Measurements from ENCODE around the gene STAG1.
"Not testable (repeated sequence)": the region's sequence is repeated elsewhere in the genome, so short reads cannot be mapped to it uniquely, and the experiment has no call there.

The STAG1 gene

GRCh38 chr3:136745916-136746315 lies 6.3 kb downstream of the STAG1 start:
- H3K27ac ChIP-seq (ENCODE audit: low read length), result no peak overlapping the region
- H3K9me3 ChIP-seq (ENCODE audit: control insufficient read depth, insufficient read depth, low read length), result no peaks in the 10 kb centered on the region
- H3K4me1 ChIP-seq (ENCODE audit: control insufficient read depth, insufficient read depth, low read length), result no peaks in the 10 kb centered on the region
- H3K27me3 ChIP-seq (ENCODE audit: control insufficient read depth, insufficient read depth, low read length), result no peaks in the 10 kb centered on the region
- no peaks in the 10 kb centered on the region for H3K36me3 ChIP-seq (ENCODE audit: control insufficient read depth, insufficient read depth, low read length)
- no peak overlapping the region for H3K4me3 ChIP-seq (ENCODE audit: low read length)
- no peak for DNase-seq (ENCODE audit: low read depth, low spot score)

DNA sequence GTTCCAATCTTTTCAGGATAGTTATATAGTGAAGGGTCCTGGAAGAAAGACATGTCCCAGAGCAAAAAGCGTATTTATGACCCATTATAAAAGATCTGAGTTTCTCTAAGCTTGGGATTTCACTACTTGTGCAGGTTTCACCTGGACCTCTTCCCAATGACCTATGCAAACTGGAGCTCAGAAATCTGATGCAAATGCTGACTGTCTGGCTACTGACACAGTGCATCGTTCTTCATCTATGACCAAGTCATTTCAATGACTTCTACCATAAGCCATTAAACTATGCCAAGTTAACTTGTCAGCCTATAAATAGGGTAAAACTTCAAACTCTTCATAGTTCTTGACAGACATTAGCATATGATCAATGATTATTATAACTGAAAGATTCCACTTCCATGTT lies 11.1 kb downstream of the STAG1 start:
- Histone ChIP-seq H3K36me3 (ENCODE audit: control insufficient read depth, insufficient read depth, low read length) (no peaks in the 10 kb centered on the region), H3K27ac (ENCODE audit: low read length) (no peak overlapping the region), H3K4me3 (ENCODE audit: low read length) (no peak overlapping the region), H3K4me1 (ENCODE audit: control insufficient read depth, insufficient read depth, low read length) (no peaks in the 10 kb centered on the region), H3K9me3 (ENCODE audit: control insufficient read depth, insufficient read depth, low read length) (no peaks in the 10 kb centered on the region), H3K27me3 (ENCODE audit: control insufficient read depth, insufficient read depth, low read length) (no peaks in the 10 kb centered on the region)
- WGBS (ENCODE audit: insufficient coverage, insufficient read length), result no CpG with 5 or more reads among the region's 2 CpGs
- DNase-seq (ENCODE audit: low read depth, low spot score), result no peak

DNA sequence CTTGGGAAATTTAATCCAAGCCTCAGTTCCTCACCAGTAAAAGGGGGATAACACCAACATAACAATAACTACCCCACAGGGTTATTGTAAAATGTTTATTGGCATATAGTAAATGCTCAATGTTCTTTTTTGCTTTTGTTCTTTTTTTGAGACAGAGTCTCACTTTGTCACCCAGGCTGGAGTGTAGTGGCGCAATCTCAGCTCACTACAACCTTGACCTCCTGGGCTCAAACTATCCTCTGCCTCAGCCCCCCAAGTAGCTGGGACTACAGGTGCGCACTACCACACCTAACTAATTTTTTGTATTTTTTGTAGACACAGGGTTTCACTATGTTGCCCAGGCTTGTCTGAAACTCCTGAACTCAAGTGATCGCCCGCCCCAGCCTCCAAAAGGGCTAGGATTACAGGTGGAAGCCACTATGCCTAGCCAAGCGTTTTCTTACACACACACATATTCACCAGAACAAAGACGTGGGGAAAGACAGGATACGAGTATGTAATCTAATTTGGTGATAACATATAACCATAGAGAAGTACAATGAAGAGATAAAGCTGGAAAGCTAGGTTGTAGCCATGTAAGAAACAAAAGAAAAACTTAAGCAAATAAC lies 11.7 kb downstream of the STAG1 start:
- Histone ChIP-seq H3K27me3 (ENCODE audit: control insufficient read depth, insufficient read depth, low read length) (no peaks in the 10 kb centered on the region), H3K4me3 (ENCODE audit: low read length) (no peak overlapping the region)
- no CpG with 5 or more reads among the region's 7 CpGs for WGBS (ENCODE audit: insufficient coverage, insufficient read length)

DNA sequence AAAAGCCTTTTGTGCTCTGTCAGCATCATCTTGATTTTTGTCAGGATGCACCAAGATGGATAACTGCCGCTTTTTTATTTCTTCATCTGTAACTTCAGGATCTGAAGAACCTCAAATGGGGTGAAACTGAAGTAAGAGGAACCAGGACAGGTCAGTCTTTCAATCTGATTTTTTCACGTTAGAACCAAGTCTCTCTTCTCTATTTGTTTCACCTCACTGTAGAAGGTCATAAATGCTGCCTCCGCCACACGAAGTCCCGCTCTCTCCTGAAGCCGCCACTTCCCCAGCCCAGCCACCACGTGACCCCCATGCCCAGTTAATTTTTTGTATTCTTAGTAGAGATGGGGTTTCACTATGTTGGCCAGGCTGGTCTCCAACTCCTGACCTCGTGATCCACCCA lies 15.2 kb downstream of the STAG1 start:
- not testable (repeated sequence) for H3K4me3 ChIP-seq (ENCODE audit: low read length); H3K27me3 ChIP-seq (ENCODE audit: control insufficient read depth, insufficient read depth, low read length); H3K4me1 ChIP-seq (ENCODE audit: control insufficient read depth, insufficient read depth, low read length); H3K27ac ChIP-seq (ENCODE audit: low read length); DNase-seq (ENCODE audit: low read depth, low spot score); H3K36me3 ChIP-seq (ENCODE audit: control insufficient read depth, insufficient read depth, low read length); H3K9me3 ChIP-seq (ENCODE audit: control insufficient read depth, insufficient read depth, low read length)
- no CpG with 5 or more reads among the region's 8 CpGs for WGBS (ENCODE audit: insufficient coverage, insufficient read length)

More for the DNA sequence above, 11.7 kb downstream of the STAG1 start:
- DNase-seq (ENCODE audit: low read depth, low spot score), result no peak
- H3K9me3 ChIP-seq (ENCODE audit: control insufficient read depth, insufficient read depth, low read length), result no peaks in the 10 kb centered on the region
- H3K36me3 ChIP-seq (ENCODE audit: control insufficient read depth, insufficient read depth, low read length), result no peaks in the 10 kb centered on the region
- H3K27ac ChIP-seq (ENCODE audit: low read length), result no peak overlapping the region
- no peaks in the 10 kb centered on the region for H3K4me1 ChIP-seq (ENCODE audit: control insufficient read depth, insufficient read depth, low read length)

- Histone ChIP-seq H3K4me1 (ENCODE audit: control insufficient read depth, insufficient read depth, low read length) (no peaks in the 10 kb centered on the region; the same call in 1 of the 2 replicates), H3K27ac (ENCODE audit: low read length) (no peak overlapping the region), H3K4me3 (ENCODE audit: low read length) (no peak overlapping the region), H3K27me3 (ENCODE audit: control insufficient read depth, insufficient read depth, low read length) (no peaks in the 10 kb centered on the region), H3K9me3 (ENCODE audit: control insufficient read depth, insufficient read depth, low read length) (no peaks in the 10 kb centered on the region), H3K36me3 (ENCODE audit: control insufficient read depth, insufficient read depth, low read length) (no peaks in the 10 kb centered on the region)
- DNase-seq (ENCODE audit: low read depth, low spot score), result no peak
- whole genome bisulfite sequencing (ENCODE audit: insufficient coverage, insufficient read length), result no CpG with 5 or more reads among the region's 3 CpGs
Measured at GRCh38 chr3:136735103-136735502, 17.1 kb downstream of the STAG1 start.

DNA sequence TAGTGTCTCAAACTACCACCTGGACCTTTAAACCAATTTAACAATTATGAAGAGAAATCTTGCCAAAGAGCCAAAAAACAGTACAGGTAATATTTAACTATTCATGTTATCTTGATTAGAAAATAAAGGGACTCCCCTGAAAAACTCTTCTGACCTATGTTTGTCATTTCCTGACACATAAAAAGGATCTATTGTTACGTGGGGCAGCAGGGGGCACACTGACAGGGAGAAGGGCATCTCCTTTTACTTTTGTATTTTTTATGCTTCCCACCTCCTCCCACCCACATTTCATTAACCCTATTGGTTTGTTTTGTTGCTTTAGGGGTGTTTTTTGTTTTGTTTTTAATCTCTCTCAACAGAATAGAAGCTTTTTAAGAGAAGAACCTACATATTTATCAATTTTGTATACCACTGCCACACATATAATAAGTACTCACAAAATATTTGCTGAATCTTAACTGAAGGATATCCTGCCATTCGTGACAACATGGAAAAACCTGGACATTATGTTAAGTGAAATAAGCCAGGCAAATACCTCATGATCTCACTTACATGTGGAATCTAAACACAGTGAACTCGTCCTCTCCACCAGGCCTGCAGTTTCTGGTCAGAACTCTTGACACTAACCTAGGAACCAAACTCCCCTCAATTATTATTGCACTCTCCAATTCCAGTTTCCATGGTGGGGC lies 17.7 kb downstream of the STAG1 start:
- Histone ChIP-seq H3K4me3 (ENCODE audit: low read length) (no peak overlapping the region), H3K27ac (ENCODE audit: low read length) (no peak overlapping the region), H3K36me3 (ENCODE audit: control insufficient read depth, insufficient read depth, low read length) (no peaks in the 10 kb centered on the region), H3K4me1 (ENCODE audit: control insufficient read depth, insufficient read depth, low read length) (no peaks in the 10 kb centered on the region; the same call in 1 of the 2 replicates), H3K27me3 (ENCODE audit: control insufficient read depth, insufficient read depth, low read length) (no peaks in the 10 kb centered on the region), H3K9me3 (ENCODE audit: control insufficient read depth, insufficient read depth, low read length) (no peaks in the 10 kb centered on the region)
- DNase-seq (ENCODE audit: low read depth, low spot score), result no peak
- no CpG with 5 or more reads among the region's 3 CpGs for WGBS (ENCODE audit: insufficient coverage, insufficient read length)

- WGBS (ENCODE audit: insufficient coverage, insufficient read length), result no CpG with 5 or more reads among the region's 5 CpGs
- H3K4me1 ChIP-seq (ENCODE audit: control insufficient read depth, insufficient read depth, low read length), result peaks cover 2% of the 10 kb centered on the region
- H3K36me3 ChIP-seq (ENCODE audit: control insufficient read depth, insufficient read depth, low read length), result no peaks in the 10 kb centered on the region
- no peaks in the 10 kb centered on the region for H3K27me3 ChIP-seq (ENCODE audit: control insufficient read depth, insufficient read depth, low read length)
- no peaks in the 10 kb centered on the region for H3K9me3 ChIP-seq (ENCODE audit: control insufficient read depth, insufficient read depth, low read length)
- DNase-seq (ENCODE audit: low read depth, low spot score), result no peak
- H3K4me3 ChIP-seq (ENCODE audit: low read length), result no peak overlapping the region
- H3K27ac ChIP-seq (ENCODE audit: low read length), result no peak overlapping the region
Measured at GRCh38 chr3:136733317-136733833, 18.8 kb downstream of the STAG1 start.

DNA sequence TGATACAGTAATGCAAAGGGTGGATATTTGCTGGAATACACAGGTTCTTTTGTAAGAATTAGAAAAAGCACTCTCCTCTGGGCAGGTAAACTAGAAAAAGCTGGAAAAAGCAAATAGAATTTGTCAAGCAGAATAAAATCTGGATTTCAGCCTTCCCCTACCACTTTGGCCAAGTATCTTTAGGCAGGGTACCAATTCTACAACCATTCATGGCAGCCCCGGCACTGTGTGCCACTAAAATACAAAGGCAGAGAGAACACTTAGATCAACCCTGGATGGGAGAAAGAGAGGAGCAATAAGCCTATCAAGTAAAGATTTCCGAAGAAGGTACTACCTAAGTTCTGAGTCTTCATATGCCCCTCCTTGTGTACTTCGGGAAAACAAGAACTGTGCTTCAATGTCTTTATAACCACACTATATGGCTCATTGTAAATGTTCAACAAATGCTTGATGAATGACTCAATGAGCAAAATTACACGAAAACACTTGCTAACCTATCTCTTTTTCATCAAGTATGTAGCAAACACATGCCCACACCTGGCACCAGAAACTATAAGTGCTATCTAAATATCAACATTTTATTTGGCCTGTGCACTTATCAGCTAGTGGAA lies 20.8 kb downstream of the STAG1 start:
- DNase-seq (ENCODE audit: low read depth, low spot score), result no peak
- H3K4me1 ChIP-seq (ENCODE audit: control insufficient read depth, insufficient read depth, low read length), result peaks cover 2% of the 10 kb centered on the region
- WGBS (ENCODE audit: insufficient coverage, insufficient read length), result no CpG with 5 or more reads among the region's 4 CpGs
- H3K4me3 ChIP-seq (ENCODE audit: low read length), result no peak overlapping the region
- no peaks in the 10 kb centered on the region for H3K36me3 ChIP-seq (ENCODE audit: control insufficient read depth, insufficient read depth, low read length)
- no peak overlapping the region for H3K27ac ChIP-seq (ENCODE audit: low read length)
- H3K9me3 ChIP-seq (ENCODE audit: control insufficient read depth, insufficient read depth, low read length), result no peaks in the 10 kb centered on the region
- no peaks in the 10 kb centered on the region for H3K27me3 ChIP-seq (ENCODE audit: control insufficient read depth, insufficient read depth, low read length)

DNA sequence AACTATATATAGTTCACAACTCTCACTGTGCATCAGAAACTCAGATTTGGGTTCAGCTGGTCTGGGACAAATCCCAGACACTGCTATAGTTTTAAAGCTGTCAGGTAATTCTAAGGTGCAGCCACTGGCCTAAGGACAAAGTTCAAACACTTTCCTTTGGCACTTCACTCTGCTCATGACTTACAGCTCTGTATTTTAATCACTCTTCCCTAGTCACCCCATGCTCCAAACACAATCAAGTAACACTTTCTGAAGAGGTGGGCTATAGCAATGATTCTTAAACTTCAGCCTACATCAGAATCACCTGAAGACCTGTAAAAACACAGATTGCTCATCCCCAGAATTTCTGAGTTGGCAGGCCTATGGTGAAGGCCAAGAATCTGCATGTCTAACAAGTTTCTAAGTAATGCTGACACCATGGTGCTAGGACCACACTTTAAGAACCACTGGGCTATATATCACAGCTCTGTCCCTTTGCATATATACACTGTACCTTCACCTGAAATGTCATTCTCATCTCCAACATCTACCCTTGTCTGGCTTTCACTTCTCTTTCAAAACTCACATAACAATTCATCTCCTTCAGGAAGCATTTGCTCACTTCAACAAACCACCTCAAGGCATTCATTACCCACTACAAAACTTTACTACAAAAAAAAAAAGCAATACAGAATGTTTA lies 21.4 kb downstream of the STAG1 start:
- H3K27ac ChIP-seq (ENCODE audit: low read length), result no peak overlapping the region

DNA sequence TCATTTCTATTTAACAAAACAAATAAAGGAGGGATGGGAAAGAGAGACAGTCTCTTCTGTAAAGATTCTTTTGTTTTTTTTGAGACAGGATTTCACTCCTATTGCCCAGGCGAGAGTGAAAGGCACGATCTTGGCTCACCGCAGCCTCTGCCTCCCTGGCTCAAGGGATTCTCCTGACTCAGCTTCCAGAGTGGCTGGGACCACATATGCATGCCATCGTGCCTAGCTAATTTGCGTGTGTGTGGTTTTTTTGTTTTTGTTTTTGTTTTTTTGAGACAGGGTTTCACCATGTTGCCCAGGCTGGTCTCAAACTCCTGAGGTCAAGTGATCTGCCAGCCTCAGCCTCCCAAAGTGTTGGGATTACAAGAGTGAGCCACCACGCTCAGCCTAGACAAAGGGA lies 23.3 kb downstream of the STAG1 start:
- H3K4me1 ChIP-seq (ENCODE audit: control insufficient read depth, insufficient read depth, low read length), result peaks cover 2% of the 10 kb centered on the region; the same call in 1 of the 2 replicates
- DNase-seq (ENCODE audit: low read depth, low spot score), result no peak
- WGBS (ENCODE audit: insufficient coverage, insufficient read length), result no CpG with 5 or more reads among the region's 6 CpGs
- H3K27me3 ChIP-seq (ENCODE audit: control insufficient read depth, insufficient read depth, low read length), result no peaks in the 10 kb centered on the region
- H3K27ac ChIP-seq (ENCODE audit: low read length), result no peak overlapping the region
- H3K9me3 ChIP-seq (ENCODE audit: control insufficient read depth, insufficient read depth, low read length), result no peaks in the 10 kb centered on the region
- H3K36me3 ChIP-seq (ENCODE audit: control insufficient read depth, insufficient read depth, low read length), result no peaks in the 10 kb centered on the region
- H3K4me3 ChIP-seq (ENCODE audit: low read length), result no peak overlapping the region

More for the DNA sequence above, 21.4 kb downstream of the STAG1 start:
- no peak for DNase-seq (ENCODE audit: low read depth, low spot score)
- Histone ChIP-seq H3K36me3 (ENCODE audit: control insufficient read depth, insufficient read depth, low read length) (no peaks in the 10 kb centered on the region), H3K4me3 (ENCODE audit: low read length) (no peak overlapping the region), H3K4me1 (ENCODE audit: control insufficient read depth, insufficient read depth, low read length) (peaks cover 2% of the 10 kb centered on the region), H3K9me3 (ENCODE audit: control insufficient read depth, insufficient read depth, low read length) (no peaks in the 10 kb centered on the region), H3K27me3 (ENCODE audit: control insufficient read depth, insufficient read depth, low read length) (no peaks in the 10 kb centered on the region)

Data from iPS DF 6.9 (cell line).